ENCODE measurements around the gene THEM4. TPM values are rescaled to one million over a fixed set of nuclear protein-coding genes. Genes with fewer than 3 reads are reported as not detected.
A peak's percentile ranks its signal among the peaks of the same experiment; 100 is the strongest.

THEM4 gene
- total and polyA plus RNA-seq, 12 donors = 20.2 to 36.4 (median 26.8) TPM

- Histone ChIP-seq H3K9me3 (replicated peaks in 1 of 3) (no peaks in the 10 kb centered on the region), H3K27ac (peak overlapping the region; percentile 22 to 83 (median 70)), H3K4me3 (no peak overlapping the region), H3K4me1 (replicated peaks in 1 of 2) (peaks cover 21 to 57% of the 10 kb centered on the region in 2 donors), H3K27me3 (no peaks in the 10 kb centered on the region), H3K36me3 (replicated peaks in 1 of 2) (no peaks in the 10 kb centered on the region)
- 36 to 49% (median 40%) methylated on average over 6 to 7 of the region's 7 CpGs for WGBS, 4 donors
- intact Hi-C loops (cut with DNase I) = no loop called here
- no peak for TF ChIP-seq CTCF (IDR thresholded peaks at IDR 0.05)
- no peak for TF ChIP-seq POLR2A (IDR thresholded peaks at IDR 0.05)
- peak in 6 of 7 donors; percentile 60 to 85 (median 74) for DNase-seq
These were observed 35.0 kb upstream of the THEM4 start for GRCh38 chr1:151944126-151944856.

- Histone ChIP-seq H3K4me3 (no peak overlapping the region), H3K27me3 (no peaks in the 10 kb centered on the region), H3K9me3 (replicated peaks in 1 of 3) (no peaks in the 10 kb centered on the region), H3K36me3 (replicated peaks in 1 of 2) (no peaks in the 10 kb centered on the region), H3K27ac (peak overlapping the region in 4 of 5 donors; percentile 22 to 83 (median 48)), H3K4me1 (replicated peaks in 1 of 2) (peaks cover 14 to 50% of the 10 kb centered on the region in 2 donors)
- intact Hi-C loops (cut with DNase I) = no loop called here
- 86 to 100% (median 96%) methylated on average over 1 of the region's 1 CpG for WGBS, 4 donors
- DNase-seq = no peak
- TF ChIP-seq POLR2A (IDR thresholded peaks at IDR 0.05) (no peak), CTCF (IDR thresholded peaks at IDR 0.05) (no peak)
These were observed 34.3 kb upstream of the THEM4 start for GRCh38 chr1:151943591-151943990.

- no peaks in the 10 kb centered on the region for H3K9me3 ChIP-seq (replicated peaks in 1 of 3)
- no peaks in the 10 kb centered on the region for H3K36me3 ChIP-seq (replicated peaks in 1 of 2)
- WGBS, 4 donors = 46 to 64% (median 58%) methylated on average over 1 of the region's 1 CpG
- no peak overlapping the region for H3K4me3 ChIP-seq
- TF ChIP-seq CTCF (IDR thresholded peaks at IDR 0.05) = no peak
- TF ChIP-seq POLR2A (IDR thresholded peaks at IDR 0.05) = no peak
- H3K4me1 ChIP-seq (replicated peaks in 1 of 2) = peaks cover 9 to 45% of the 10 kb centered on the region in 2 donors
- intact Hi-C loops (cut with DNase I) = no loop called here
- H3K27me3 ChIP-seq = no peaks in the 10 kb centered on the region
- peak overlapping the region in 4 of 5 donors; percentile 22 to 83 (median 42) for H3K27ac ChIP-seq
- peak in 4 of 7 donors; percentile 24 to 65 (median 39) for DNase-seq
These were observed 33.6 kb upstream of the THEM4 start for GRCh38 chr1:151942882-151943281.

- Histone ChIP-seq H3K9me3 (replicated peaks in 1 of 3) (no peaks in the 10 kb centered on the region), H3K36me3 (replicated peaks in 1 of 2) (no peaks in the 10 kb centered on the region), H3K27me3 (no peaks in the 10 kb centered on the region), H3K27ac (peak overlapping the region in 4 of 5 donors; percentile 15 to 83 (median 63)), H3K4me3 (no peak overlapping the region), H3K4me1 (replicated peaks in 1 of 2) (peaks cover 4 to 35% of the 10 kb centered on the region in 2 donors)
- 33 to 56% (median 40%) methylated on average over 1 of the region's 1 CpG for WGBS, 4 donors
- TF ChIP-seq CTCF (IDR thresholded peaks at IDR 0.05) (no peak), POLR2A (IDR thresholded peaks at IDR 0.05) (no peak)
- DNase-seq = no peak
- intact Hi-C loops (cut with DNase I) = no loop called here
These were observed 31.2 kb upstream of the THEM4 start for GRCh38 chr1:151940541-151940940.
